RCC 7860 (cell line): Measurements from ENCODE around the gene TRPC4.
A peak's percentile ranks its signal among the peaks of the same experiment; 100 is the strongest.
"Not testable (repeated sequence)": the region's sequence is repeated elsewhere in the genome, so short reads cannot be mapped to it uniquely, and the experiment has no call there.

ENCODE experiments used
- DNase-seq: peaks from one replicate; pipeline ENCODE4 v3.0.0-alpha.2; 2015; ENCODE audit warnings: low spot score
- FAIRE-seq: peaks from 2 replicates; lab custom pipeline; 2012; peaks lifted over from hg19 to GRCh38; lab: Jason Lieb, UNC

Gene TRPC4

DNA sequence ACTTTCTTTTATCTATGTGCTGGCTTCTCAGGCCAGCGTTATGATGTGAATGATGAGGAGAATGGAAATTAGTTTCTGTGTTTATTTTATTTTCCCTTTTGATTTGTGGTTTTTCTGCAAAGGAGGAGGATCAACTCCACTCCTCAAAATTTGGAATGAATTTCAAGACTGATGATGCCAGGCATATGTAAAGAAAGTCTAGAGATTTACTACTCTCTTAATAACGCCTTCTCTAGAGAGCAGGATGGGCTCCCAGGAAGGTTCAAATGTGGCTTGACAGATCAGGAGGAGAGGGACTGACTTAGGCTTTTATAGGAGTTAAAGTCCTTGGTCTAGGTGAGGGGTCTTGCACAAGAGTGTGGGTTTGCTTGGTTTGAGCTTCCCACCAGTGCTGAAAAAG, 255.9 kb downstream of the TRPC4 start:
- DNase-seq (no peak), FAIRE-seq (no peak)

GRCh38 chr13:37613236-37613635, 256.3 kb downstream of the TRPC4 start:
- FAIRE-seq (no peak), DNase-seq (no peak)

GRCh38 chr13:37608750-37609339, 260.7 kb downstream of the TRPC4 start:
- peak; percentile 43 for FAIRE-seq
- no peak for DNase-seq

DNA sequence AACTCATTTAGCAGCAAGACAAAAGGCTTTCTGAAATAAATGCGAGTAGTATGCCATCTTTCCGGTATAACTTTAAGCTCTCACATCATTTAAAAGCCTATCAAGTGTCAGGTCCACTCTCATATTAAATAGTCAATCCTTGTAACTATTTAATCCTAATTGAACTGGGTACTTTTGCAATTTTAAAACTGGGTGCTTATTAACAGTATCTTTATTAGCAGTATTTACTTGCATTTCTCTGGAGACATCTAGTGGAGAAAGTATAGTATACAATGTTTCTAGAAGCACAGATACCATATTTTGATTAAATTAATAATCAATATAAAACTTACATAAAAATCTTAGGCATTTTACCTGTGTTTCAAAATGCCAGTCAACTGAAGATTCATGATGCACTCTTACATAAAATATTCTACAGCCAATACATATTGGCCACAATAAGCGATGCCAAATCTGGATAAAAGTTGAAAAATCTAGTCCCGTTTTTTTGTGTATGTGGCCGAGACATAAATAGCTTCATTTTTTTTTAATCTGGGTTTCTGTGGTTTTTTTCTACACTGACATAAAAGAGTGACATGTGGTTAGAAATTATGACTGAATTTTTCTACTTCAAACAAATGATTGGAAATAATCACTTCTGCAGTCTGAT, 266.7 kb downstream of the TRPC4 start:
- FAIRE-seq (peak; percentile 58), DNase-seq (peak; percentile 22)

GRCh38 chr13:37601648-37602440, 267.7 kb downstream of the TRPC4 start:
- DNase-seq (no peak), FAIRE-seq (no peak)

DNA sequence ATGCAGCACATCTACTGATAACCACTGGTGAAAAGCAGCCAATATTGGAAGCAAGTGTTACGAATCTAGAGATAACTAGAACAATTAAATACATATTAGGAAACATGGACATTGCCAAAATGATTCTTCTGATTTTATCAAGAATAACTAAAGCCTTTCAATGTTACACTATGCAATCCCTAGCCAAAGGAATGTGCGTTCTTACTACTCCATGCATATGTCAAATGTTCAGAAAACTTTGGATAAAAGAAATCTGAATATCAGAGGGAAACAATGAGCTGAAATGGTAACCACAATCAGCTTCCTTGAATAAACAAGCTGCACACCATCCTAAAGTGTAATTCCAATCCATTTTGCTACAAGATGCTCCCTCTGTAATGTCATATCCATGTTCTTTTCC, 270.1 kb downstream of the TRPC4 start:
- FAIRE-seq: no peak

DNA sequence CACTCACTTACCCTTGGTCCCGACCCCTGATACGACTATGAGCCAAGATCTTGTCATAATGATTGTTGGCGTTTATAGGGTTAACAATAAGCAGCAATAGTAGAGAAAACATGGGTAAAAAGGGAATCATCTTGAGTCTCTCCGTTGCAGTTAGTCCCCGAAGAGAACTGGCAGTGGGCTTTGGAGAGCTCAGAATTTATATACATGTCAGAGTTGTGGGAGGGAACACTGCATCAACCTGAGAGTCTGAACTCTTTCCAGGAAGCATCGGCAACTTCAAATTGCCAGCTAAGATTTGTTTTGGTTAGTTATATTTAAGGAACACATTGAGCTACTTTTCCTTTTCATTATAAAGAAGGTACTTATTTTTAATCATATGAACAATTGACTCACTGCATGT, 271.0 kb downstream of the TRPC4 start, which contains the start of gene POSTN:
Gene POSTN (minus strand): TSS at position 172 of the 400 bp plus-strand sequence. CDS start 42 bp downstream, at position 130.
- FAIRE-seq: no peak
- no peak for DNase-seq

More for the DNA sequence above, 270.1 kb downstream of the TRPC4 start:
- DNase-seq: no peak

- DNase-seq (no peak), FAIRE-seq (no peak)
Measured at GRCh38 chr13:37597477-37598025, 272.0 kb downstream of the TRPC4 start.

DNA sequence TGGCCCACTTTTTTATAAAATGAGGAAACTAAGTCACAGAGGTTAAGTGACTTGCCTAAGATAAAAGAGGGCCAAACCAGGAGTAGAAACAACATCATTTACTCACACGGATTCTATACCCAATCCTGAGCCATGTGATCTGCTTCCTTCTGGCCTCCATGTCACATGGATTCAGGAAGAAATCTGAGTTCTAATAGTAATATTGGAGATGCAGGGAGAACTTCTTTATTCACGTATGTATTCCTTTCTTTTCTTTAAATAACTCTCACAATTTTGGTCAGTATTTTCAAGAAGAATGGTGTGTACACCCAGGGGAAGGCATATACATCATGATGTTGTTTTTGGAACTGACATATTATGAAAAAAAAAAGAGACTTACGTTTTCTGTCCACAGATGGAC, 272.8 kb downstream of the TRPC4 start:
- FAIRE-seq: no peak

DNA sequence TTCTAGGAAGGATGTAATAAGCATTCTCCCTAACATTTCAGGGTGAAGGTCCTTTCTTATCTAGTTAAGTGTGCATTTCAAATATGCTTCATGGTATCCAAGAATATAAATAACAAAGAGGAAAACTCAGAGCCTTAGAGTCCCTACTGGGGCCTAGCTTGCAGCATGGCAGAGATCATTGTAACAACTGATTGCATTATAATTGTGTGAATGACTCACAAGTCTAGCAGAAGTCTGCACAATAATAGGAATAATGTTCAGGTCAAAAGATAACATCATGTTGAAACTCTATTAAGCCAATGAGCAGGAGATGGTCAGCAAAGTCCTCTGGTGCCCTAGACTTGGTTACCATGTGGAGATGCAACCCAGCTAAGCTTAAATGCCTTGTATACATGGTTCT, 274.4 kb downstream of the TRPC4 start:
- FAIRE-seq: no peak

More for the DNA sequence above, 272.8 kb downstream of the TRPC4 start:
- no peak for DNase-seq

DNA sequence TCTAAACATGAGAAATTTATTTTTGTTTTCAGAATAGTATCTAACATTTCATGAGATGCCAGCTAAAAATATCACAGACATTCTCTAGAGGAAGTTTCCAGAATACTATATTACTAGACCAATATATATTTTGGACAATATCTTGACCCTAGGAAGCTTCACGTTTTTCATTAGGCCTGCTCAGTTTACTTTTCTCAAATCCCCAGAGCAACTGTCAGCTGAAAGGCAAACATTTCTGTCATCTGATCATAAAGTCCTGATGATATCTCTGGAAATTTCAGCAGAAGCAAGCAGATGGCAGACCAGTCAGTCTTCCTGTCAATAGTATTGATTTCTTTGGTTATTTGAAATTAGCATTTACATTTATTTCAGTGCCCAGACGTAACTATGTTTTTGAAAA, 275.0 kb downstream of the TRPC4 start:
- FAIRE-seq: no peak
- DNase-seq: no peak

More for the DNA sequence above, 274.4 kb downstream of the TRPC4 start:
- no peak for DNase-seq

DNA sequence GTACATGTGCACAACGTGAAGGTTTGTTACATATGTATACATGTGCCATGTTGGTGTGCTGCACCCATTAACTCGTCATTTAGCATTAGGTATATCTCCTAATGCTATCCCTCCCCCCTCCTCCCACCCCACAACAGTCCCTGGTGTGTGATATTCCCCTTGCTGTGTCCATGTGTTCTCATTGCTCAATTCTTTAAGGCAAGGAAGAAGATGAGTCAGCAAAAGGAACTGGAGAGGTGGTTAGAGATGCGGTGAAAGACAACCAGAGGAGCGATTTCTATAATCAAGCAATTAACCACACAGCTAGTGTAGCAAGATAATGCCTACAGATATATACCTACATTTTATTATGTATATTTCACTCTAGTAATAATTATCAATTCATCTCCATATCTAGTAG, 280.2 kb downstream of the TRPC4 start:
- not testable (repeated sequence) for FAIRE-seq, DNase-seq

- FAIRE-seq: no peak
- DNase-seq: no peak
Measured at GRCh38 chr13:37587236-37587635, 282.3 kb downstream of the TRPC4 start.
